Ascending aorta (tissue), 2 donors: ENCODE measurements around the gene SAMD5. TPM values are rescaled to one million over a fixed set of nuclear protein-coding genes. Genes with fewer than 3 reads are reported as not detected.
A peak's percentile ranks its signal among the peaks of the same experiment; 100 is the strongest.

Experiments used
- DNase-seq, 2 donors: peaks; one replicate each; pipeline ENCODE4 v3.0.0-alpha.2; 2019; ENCODE audit warnings: low spot score in 2 of 2
- H3K27ac ChIP-seq, 2 donors: fragments of 200-600 bp; sonication (generic); one replicate each; pipeline ENCODE4 v1.5.1; 2016 to 2017; ENCODE audit warnings: mild to moderate bottlenecking in 1 of 2
- H3K27me3 ChIP-seq: fragments of 200-600 bp; sonication (generic); one replicate; pipeline ENCODE4 v1.5.1; 2017
- H3K36me3 ChIP-seq, 2 donors: fragments of 200-600 bp; sonication (generic); one replicate each; pipeline ENCODE4 v1.5.1; 2016
- H3K4me1 ChIP-seq, 2 donors: fragments of 200-600 bp; sonication (generic); one replicate each; pipeline ENCODE4 v1.5.1; 2016 to 2017; ENCODE audit warnings: mild to moderate bottlenecking in 1 of 2
- H3K4me3 ChIP-seq, 2 donors: fragments of 200-600 bp; sonication (generic); one replicate each; pipeline ENCODE4 v1.5.1; 2016 to 2017; ENCODE audit warnings: mild to moderate bottlenecking in 1 of 2
- H3K9me3 ChIP-seq, 2 donors: fragments of 200-600 bp; sonication (generic); one replicate each; pipeline ENCODE4 v1.5.1; 2016
- intact Hi-C: fragments of 100-400 bp; cut with DNase I; formaldehyde crosslinking; loops from one replicate; pipeline ENCODE4 v1.15.1; 2023
- total RNA-seq: library from RNA; depleted of rRNA; stranded (reverse); fragments of >200 nt; gene quantifications from one replicate; pipeline ENCODE4 v1.1.0, GENCODE V29; 2016
- TF ChIP-seq, protein P1 (sequence below), 3 experiments: fragments of 200-600 bp in 2 of 3; fragments of 450-650 bp in 1 of 3; sonication (generic) in 2 of 3; IDR thresholded peaks; one replicate each; pipeline ENCODE4 v1.5.1; 2016 to 2019; ENCODE audit warnings: antibody characterized with exemption in 3 of 3, mild to moderate bottlenecking in 1 of 3, moderate library complexity in 1 of 3

Gene SAMD5
- total RNA-seq = 1.3 TPM

DNA sequence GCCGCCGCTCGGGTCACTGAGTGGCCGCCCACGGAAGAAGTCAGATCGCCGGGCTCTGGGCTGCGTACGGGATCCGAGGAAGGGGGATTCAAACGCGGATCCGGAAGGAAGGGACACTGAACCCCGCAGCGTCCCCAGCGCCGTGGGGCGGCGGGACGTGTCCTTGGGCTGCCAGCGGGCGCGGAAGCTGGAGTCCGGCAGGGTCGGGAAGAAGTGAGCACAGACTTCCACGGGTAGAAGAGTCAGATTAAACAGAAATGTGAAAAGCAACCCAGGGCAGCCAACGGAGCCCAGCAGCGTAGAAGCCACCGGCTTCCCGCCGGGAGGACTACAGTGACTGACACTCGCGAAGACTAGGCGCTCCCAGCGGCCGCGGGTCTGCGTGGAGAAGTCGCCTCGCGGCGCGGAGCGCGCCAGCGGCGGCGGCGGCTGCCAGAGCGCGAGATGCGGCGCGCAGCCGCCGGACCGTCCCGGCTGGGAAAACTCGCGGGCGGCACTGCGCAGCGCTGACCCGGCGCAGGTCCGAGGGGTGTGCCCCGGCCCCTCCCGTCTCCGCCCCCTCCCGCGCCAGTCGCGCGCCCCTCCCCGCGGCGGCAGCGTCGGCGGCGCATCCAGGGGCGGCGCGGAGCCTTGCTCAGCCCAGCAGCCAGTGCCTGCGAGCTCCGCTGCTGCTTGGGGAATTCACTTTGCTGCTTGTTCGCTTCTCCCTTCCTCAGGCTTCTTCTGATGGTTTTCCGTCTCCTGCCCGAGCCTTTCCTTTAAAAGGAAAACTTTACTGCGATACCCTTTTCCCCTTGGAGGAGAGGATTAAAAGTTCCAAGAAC, at the start of gene SAMD5:
TSS of gene SAMD5 (plus strand) at position 649 of the 824 bp plus-strand sequence. CDS start 239 bp downstream, outside the sequence.
- H3K9me3 ChIP-seq = no peaks in the 10 kb centered on the region
- H3K27ac ChIP-seq = peak within 1 kb of the TSS; percentile 54 to 57
- TF ChIP-seq, protein P1, sequence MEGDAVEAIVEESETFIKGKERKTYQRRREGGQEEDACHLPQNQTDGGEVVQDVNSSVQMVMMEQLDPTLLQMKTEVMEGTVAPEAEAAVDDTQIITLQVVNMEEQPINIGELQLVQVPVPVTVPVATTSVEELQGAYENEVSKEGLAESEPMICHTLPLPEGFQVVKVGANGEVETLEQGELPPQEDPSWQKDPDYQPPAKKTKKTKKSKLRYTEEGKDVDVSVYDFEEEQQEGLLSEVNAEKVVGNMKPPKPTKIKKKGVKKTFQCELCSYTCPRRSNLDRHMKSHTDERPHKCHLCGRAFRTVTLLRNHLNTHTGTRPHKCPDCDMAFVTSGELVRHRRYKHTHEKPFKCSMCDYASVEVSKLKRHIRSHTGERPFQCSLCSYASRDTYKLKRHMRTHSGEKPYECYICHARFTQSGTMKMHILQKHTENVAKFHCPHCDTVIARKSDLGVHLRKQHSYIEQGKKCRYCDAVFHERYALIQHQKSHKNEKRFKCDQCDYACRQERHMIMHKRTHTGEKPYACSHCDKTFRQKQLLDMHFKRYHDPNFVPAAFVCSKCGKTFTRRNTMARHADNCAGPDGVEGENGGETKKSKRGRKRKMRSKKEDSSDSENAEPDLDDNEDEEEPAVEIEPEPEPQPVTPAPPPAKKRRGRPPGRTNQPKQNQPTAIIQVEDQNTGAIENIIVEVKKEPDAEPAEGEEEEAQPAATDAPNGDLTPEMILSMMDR (IDR thresholded peaks at IDR 0.05) = no peak
- H3K36me3 ChIP-seq = no peaks in the 10 kb centered on the region
- no peaks in the 10 kb centered on the region for H3K27me3 ChIP-seq
- peaks cover 0 to 11% of the 10 kb centered on the region in 2 donors for H3K4me1 ChIP-seq
- intact Hi-C loops = loop anchor here (5.0 kb wide), 2 partner anchors 744 to 959 kb away; no protein-coding TSS in a partner anchor
- DNase-seq = peak in 1 of 2 donors; percentile 67
- peak within 1 kb of the TSS; percentile 58 to 80 for H3K4me3 ChIP-seq

DNA sequence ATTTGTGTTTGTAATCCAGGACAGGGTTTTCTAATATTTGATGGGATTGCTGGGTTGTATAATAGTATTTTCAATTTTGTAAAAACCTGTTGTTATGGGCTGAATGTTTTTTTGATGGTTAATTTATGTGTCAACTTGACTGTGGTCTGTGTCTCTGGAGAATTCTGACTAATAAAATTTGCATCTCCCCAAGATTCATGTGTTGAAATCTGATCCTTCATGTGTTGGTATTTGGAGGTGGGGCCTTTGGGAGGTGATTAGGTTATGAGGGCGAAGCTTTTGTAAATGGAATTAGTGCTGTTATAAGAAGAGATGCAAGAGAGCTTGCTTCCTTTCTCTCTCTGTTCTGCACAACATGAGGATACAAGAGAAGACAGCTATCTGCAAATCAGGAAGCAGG, 48.7 kb upstream of the SAMD5 start:
- Histone ChIP-seq H3K27ac (no peak overlapping the region), H3K36me3 (no peaks in the 10 kb centered on the region), H3K4me1 (no peaks in the 10 kb centered on the region), H3K9me3 (no peaks in the 10 kb centered on the region), H3K27me3 (no peaks in the 10 kb centered on the region), H3K4me3 (no peak overlapping the region)
- DNase-seq = no peak
- TF ChIP-seq, protein P1 (IDR thresholded peaks at IDR 0.05) = no peak
- intact Hi-C loops = no loop called here

DNA sequence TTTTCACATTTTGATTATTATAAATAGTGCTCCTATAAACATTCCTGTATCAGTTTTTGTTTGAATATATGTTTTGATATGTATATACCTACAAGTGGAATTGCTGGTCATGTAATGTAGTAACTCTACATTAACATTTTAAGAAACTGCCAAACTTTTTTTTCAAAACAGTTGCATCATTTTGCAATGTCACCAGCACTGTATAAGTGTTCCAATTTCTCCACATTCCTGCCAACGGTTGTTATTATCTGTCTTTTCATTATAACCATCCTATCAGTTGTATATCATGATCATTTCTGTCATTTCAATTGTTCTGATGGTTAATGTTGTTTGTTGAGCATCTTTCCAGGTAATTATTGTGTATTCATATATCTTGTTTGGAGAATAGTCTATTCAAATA, 44.8 kb upstream of the SAMD5 start:
- TF ChIP-seq, protein P1 (IDR thresholded peaks at IDR 0.05) = no peak
- DNase-seq = no peak
- Histone ChIP-seq H3K27ac (no peak overlapping the region), H3K4me3 (no peak overlapping the region), H3K4me1 (no peaks in the 10 kb centered on the region), H3K36me3 (no peaks in the 10 kb centered on the region), H3K27me3 (no peaks in the 10 kb centered on the region), H3K9me3 (no peaks in the 10 kb centered on the region)
- intact Hi-C loops = no loop called here

DNA sequence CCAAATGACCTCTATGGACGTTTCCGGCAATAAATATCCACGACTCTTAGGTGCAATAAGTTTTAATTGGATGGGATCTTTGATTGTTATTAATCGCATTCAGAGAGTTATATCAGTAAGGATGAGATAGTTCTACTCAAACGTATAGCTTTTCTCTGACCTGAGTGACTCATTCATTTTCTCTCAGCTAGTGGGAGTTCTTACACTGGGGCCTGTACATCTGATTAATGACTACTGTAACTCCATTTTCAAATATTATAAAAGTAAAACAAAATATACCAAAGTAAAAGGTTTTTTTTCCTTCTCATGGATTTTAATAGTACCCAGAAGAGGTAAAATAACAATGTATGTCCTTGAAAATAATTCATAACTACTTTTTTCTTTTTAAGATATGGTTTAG, 41.1 kb upstream of the SAMD5 start:
- H3K27ac ChIP-seq = no peak overlapping the region
- TF ChIP-seq, protein P1 (IDR thresholded peaks at IDR 0.05) = no peak
- H3K36me3 ChIP-seq = no peaks in the 10 kb centered on the region
- DNase-seq = no peak
- no peak overlapping the region for H3K4me3 ChIP-seq
- intact Hi-C loops = no loop called here
- no peaks in the 10 kb centered on the region for H3K4me1 ChIP-seq
- no peaks in the 10 kb centered on the region for H3K9me3 ChIP-seq
- no peaks in the 10 kb centered on the region for H3K27me3 ChIP-seq

DNA sequence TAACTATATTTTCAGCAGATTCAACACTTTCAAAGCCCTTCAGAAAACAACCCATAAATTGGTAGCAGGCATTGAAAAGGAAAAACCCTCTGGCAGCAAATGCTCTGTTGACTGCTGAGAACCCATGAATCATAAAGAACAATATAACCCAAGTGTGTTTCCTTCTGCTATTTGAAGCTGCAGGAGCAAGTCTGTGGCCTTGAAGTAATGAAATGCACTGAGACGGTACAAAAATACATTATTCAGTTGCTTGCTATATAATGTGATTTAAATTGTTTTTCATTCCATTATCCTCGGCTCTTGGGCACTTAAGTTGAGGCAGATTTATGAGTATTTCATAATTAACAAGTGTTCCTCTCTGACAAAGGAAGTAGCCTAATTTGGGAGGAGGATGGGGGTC, 40.6 kb upstream of the SAMD5 start:
- H3K27me3 ChIP-seq = no peaks in the 10 kb centered on the region
- intact Hi-C loops = no loop called here
- H3K4me3 ChIP-seq = no peak overlapping the region
- no peak for DNase-seq
- peaks cover 0 to 3% of the 10 kb centered on the region in 2 donors for H3K9me3 ChIP-seq
- no peaks in the 10 kb centered on the region for H3K36me3 ChIP-seq
- H3K27ac ChIP-seq = no peak overlapping the region
- TF ChIP-seq, protein P1 (IDR thresholded peaks at IDR 0.05) = no peak
- no peaks in the 10 kb centered on the region for H3K4me1 ChIP-seq
